ENCODE results near the gene LRIG1.
A peak's percentile ranks its signal among the peaks of the same experiment; 100 is the strongest.

The LRIG1 gene

DNA sequence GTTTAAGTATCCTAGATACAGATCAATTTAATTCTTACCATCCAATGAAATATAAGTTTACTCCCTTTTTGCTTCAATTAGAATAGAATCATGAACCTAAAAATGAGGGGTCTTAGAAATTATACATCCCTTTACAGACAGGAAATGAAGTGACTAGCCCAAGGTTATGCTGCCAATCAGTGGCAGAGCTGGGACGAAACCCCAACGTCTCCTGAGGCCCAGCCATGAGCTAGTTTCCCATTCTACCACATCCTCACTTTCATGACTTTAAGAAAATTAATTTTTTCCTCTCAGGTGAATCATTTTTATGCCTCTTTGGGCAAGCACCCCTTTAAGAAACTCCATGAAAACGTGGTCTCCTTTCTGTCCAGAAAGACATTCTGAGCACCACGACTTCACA, 11.2 kb downstream of the LRIG1 start:
- no peak for DNase-seq (ENCODE audit: low read depth in 2 of 2, low spot score in 1 of 2)

- no peak for DNase-seq (ENCODE audit: low read depth in 2 of 2, low spot score in 1 of 2)
These were observed 11.7 kb downstream of the LRIG1 start for GRCh38 chr3:66489115-66489514.

GRCh38 chr3:66488492-66488891, 12.3 kb downstream of the LRIG1 start:
- no peak for DNase-seq (ENCODE audit: low read depth in 2 of 2, low spot score in 1 of 2)

DNA sequence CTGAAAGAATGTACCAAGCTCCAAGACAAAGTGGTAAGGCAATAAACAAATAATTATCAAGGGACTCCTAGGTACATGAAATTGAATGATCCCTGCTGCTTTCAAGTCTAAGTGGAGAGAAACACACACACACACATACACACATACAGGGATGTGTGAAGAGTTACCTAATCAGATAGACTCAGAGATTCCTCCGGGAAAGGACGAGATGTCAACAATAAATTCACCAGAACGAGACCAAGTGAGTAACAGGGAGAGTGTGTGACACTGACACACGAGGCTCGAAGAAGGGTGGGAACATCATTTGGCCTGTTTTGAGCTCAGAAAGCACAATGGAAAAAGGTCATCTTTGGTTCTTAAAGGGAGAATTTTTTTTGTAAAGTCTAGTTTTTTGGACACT, 13.4 kb downstream of the LRIG1 start:
- DNase-seq (ENCODE audit: low read depth in 2 of 2, low spot score in 1 of 2) = no peak

GRCh38 chr3:66486646-66487045, 14.2 kb downstream of the LRIG1 start:
- no peak for DNase-seq (ENCODE audit: low read depth in 2 of 2, low spot score in 1 of 2)

DNA sequence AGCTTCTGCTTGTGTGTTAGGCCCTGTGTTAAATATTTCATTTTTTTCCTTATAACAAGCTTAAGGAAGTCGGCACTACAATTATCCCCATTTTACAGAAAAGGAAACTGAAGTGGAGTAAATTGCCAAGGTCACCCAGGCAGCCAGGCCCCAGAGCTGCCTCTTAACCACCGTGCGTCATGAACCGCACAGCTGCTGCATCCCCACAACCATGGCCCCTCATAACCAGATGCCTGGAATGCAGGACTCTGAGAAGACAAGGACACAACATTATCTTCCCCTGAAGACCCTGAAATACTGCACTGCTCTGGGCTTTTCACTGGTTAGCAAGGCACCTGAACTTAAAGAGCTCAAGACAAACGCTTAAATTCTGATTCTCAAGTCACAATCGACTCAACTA, 14.6 kb downstream of the LRIG1 start:
- no peak for DNase-seq (ENCODE audit: low read depth in 2 of 2, low spot score in 1 of 2)

GRCh38 chr3:66485291-66485968, 15.4 kb downstream of the LRIG1 start:
- no peak for DNase-seq (ENCODE audit: low read depth in 2 of 2, low spot score in 1 of 2)

DNA sequence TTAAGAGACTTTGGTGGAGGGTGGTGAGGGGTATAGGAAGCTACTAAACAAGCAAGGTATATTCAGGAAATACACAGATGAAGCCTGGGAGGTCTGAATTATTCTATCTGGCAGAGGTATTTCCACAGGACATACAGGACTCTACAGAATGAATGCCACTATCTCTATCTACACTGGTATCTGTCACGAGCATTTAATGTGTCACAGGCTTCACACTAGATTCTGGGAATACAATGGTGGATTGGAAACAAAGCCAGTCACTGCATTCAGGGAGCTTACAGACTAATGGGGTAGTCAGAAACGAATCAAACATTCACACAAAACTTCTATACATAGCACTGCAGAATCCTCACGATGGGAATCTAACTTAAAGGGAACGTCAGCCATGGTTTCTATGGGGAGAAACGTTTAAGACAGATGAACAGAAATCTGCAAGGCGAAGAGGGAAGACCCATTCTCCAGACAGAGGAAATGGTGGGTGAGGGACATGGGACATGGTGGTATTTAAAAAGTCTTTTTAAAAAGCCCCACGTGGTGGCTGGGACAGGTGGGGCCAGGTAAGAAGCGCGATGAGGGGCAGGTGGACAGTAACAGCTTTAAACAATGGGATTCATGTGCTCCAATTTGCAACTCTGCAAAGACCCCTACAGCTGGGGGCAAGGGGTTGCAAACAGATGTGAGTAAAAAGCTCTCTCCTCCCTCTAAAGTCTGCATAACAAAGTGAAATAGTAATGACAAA, 16.5 kb downstream of the LRIG1 start:
- no peak for DNase-seq (ENCODE audit: low read depth in 2 of 2, low spot score in 1 of 2)

DNA sequence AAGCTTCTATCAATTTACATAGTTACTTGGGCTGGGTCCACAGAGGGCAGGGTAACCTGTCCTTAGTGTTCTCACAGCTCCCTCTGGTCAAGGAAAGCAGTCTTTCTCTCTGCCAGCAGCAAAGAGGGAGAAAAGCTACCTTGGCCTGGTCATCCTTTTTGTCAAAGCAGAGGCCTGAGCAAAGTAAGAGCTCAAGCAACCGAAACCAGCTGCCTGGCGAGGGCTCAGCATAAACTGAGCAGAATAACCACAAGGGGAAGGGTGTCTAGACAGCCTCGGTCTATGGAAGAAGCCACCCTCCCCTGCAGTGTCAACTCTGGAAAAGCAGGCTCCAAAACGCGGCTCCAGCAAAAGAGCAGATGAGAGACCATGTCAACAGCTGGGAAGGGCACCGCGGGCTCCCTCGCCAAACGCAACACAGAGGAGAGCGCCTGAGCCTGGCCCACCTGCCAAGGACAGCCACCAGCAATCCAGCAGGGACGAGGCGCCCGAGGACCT, 17.4 kb downstream of the LRIG1 start:
- no peak for DNase-seq (ENCODE audit: low read depth in 2 of 2, low spot score in 1 of 2)

GRCh38 chr3:66483006-66483405, 17.8 kb downstream of the LRIG1 start:
- DNase-seq (ENCODE audit: low read depth in 2 of 2, low spot score in 1 of 2) = no peak

DNA sequence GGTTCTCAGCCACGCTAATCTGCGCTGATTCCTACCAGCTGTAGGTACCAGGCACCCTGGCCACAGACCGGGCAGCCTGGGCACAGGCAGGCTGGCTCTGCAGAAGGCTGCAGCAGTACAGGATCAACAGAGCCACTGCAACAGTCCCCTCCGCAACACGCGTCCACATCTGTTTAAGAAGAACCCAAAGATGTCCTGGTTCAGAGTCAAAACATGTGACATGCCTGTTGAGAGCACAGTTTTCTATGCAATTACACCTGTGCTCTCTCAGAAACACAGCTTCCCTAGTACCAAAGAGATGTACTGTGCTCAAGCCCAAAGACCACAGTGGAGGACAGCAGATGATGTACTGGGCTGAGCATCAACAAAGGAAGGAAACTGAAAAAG, 18.8 kb downstream of the LRIG1 start:
- no peak for DNase-seq (ENCODE audit: low read depth in 2 of 2, low spot score in 1 of 2)

- no peak for DNase-seq (ENCODE audit: low read depth in 2 of 2, low spot score in 1 of 2)
These were observed 19.5 kb downstream of the LRIG1 start for GRCh38 chr3:66481071-66482017.

DNA sequence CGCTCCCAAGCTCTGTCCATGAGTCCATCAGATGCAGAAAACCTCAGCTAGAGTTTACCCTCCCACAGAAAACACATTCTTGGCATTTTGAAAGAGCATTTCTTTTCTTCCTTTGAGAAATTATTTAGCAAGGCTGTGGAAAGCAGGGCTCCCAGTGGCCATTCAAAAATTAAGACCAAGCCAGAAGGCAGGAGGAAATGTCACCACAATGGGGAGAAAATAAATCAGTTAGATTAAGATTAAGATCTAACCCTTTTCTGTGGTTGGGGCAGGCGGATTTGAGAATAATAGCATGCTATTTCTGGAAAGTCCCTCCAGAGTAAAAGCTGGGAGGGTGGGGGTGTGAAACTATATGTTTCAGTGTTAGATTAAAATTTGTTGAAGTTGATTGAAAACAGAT, 20.2 kb downstream of the LRIG1 start:
- DNase-seq (ENCODE audit: low read depth in 2 of 2, low spot score in 1 of 2) = no peak

DNA sequence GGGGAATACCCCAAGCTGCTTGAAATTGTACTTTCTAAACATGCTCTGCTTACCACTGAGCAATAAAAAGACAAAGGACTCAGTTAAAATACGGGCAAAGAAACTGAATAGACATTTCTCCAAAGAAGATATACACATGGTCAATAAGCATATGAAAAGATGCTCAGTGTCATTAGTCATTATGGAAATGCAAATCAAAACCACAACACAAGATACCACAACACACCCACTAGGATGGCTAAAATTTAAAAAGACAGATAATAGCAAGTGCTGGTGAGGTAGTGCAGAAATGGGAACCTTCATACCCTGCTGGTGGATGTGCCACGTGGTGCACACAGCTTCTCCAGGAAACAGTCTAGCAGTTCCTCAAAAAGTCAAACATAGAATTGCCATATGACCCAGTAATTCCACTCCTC, 21.3 kb downstream of the LRIG1 start:
- no peak for DNase-seq (ENCODE audit: low read depth in 2 of 2, low spot score in 1 of 2)

DNA sequence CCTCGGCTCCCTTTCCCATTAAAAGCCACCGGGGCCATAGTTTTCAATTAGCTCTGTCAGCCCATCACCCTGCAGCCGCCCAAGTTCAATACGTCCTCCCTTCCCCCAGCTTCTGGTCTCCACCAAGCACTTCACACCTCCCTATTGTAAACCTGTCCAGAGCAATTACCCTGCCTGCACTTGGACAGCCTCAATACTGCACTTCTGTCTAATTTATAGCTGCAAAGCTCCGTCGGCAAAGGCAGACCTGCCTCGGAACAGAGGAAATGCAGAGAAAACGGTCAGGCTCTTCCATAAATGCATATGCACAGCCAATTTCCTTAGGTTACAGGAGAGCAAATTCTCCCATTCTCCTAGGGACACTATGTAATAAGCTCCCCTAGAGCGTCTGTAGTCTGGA, 21.9 kb downstream of the LRIG1 start:
- no peak for DNase-seq (ENCODE audit: low read depth in 2 of 2, low spot score in 1 of 2)

- DNase-seq (ENCODE audit: low read depth in 2 of 2, low spot score in 1 of 2) = no peak
These were observed 23.0 kb downstream of the LRIG1 start for GRCh38 chr3:66477856-66478255.

- no peak for DNase-seq (ENCODE audit: low read depth in 2 of 2, low spot score in 1 of 2)
These were observed 23.9 kb downstream of the LRIG1 start for GRCh38 chr3:66476852-66477381.

GRCh38 chr3:66475386-66476020, 25.3 kb downstream of the LRIG1 start:
- DNase-seq (ENCODE audit: low read depth in 2 of 2, low spot score in 1 of 2) = no peak

GRCh38 chr3:66473692-66474091, 27.1 kb downstream of the LRIG1 start:
- peak in 1 of 2 donors; percentile 27 for DNase-seq (ENCODE audit: low read depth in 2 of 2, low spot score in 1 of 2)

DNA sequence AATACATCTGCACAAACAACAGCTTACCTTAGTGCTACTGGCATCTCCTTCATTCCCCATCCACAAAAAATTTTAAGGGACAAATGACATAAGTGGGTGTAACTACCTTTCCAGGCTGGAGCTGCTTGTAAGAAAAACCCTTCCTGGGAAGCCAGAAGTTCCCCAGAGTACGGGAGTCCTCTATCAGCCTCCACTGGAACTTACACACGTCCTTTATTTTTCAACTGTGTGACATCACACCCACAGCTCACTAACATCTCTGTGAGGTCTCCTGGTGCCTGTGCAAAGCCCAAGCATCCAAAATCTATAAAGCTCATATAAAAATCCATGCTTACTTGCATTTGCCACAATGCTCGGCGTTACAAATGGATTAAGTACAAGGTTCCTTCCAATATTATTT, 27.6 kb downstream of the LRIG1 start:
- no peak for DNase-seq (ENCODE audit: low read depth in 2 of 2, low spot score in 1 of 2)
